Inflammatory macrophage treated with lipopolysaccharide for 1 hour (primary cell): ENCODE data around the gene LAG3.
"Not testable (repeated sequence)": the region's sequence is repeated elsewhere in the genome, so short reads cannot be mapped to it uniquely, and the experiment has no call there.

Experiments
- DNase-seq, 2 donors: peaks; one replicate each; pipeline ENCODE4 v3.0.0-alpha.2; 2020 to 2022

Gene LAG3

DNA sequence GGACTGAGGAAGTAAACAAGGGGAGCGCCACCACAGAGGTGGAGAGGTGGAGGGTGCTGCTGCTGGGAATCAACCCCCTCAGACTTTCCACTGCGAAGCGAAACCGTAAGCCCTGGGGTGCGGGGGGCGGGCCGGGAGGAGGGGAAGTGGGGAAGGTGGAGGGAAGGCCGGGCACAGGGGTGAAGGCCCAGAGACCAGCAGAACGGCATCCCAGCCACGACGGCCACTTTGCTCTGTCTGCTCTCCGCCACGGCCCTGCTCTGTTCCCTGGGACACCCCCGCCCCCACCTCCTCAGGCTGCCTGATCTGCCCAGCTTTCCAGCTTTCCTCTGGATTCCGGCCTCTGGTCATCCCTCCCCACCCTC lies at the start of gene LAG3:
Gene LAG3, plus strand, starts transcription at position 190 of the 365 bp plus-strand sequence. CDS start 333 bp downstream, outside the sequence.
- DNase-seq: no peak

- DNase-seq: no peak
These were observed 49.5 kb upstream of the LAG3 start for GRCh38 chr12:6722863-6723262.

DNA sequence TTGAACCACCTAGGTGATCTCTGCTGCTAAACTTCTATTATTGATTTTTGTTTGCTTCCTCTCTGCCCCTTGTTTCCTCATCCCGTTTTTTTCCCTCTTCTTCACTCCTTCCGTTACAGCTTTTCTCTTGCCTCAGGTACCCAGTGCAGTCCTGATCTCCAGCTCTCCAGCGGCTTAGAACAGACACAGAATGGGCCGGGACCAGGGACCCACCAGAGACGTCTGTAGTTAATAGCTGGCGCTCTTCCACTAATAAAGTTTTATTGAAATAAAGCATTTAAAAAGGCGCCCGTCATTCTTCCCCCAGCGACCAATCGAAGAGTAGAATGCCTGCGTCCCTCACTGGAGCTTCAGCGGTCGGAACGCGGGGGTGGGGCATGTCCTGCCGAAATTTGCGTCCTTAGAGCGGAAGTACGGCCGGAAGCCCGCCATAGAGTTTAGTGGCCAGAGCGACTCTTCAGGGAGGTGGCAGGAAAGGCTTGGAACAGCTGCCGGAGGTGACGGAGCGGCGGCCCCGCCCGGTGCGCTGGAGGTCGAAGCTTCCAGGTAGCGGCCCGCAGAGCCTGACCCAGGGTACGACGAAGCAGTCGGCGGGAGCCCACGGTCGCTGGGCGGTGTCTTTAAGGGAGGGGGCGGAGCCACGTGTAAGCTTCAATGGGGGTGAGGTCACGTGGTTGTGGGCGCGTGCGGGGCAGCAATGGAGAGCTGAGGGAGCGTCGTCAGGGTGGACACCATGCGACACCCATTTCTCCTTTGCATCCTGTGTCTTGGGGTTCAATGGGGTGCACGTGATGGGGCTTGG lies 48.5 kb upstream of the LAG3 start, which contains the start of gene COPS7A:
Gene COPS7A, plus strand, starts transcription at position 440 of the 802 bp plus-strand sequence. CDS start 611 bp downstream, outside the sequence.
- DNase-seq: peak; percentile 98

GRCh38 chr12:6724409-6724797 lies 47.9 kb upstream of the LAG3 start:
- DNase-seq: peak; percentile 34 to 46

- no peak for DNase-seq
These were observed 47.0 kb upstream of the LAG3 start for GRCh38 chr12:6725350-6725749.

GRCh38 chr12:6729186-6729585 lies 43.1 kb upstream of the LAG3 start:
- no peak for DNase-seq

DNA sequence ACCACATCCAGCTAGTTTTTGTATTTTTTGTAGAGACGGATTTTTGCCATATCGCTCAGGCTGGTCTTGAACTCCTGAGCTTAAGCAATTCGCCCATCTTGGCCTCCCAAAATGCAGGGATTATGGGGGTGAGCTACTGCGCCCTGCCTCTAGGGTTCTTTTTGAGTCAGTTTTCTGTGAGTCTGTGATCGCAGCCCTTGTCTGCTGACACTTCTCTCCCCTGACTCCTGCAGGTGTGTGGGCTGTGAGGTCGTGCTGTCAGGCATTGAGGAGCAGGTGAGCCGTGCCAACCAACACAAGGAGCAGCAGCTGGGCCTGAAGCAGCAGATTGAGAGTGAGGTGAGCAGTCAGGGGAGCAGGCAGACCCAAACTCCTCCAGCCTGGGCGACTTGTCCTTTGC lies 42.2 kb upstream of the LAG3 start:
- DNase-seq: no peak

GRCh38 chr12:6734506-6735387 lies 37.6 kb upstream of the LAG3 start:
- DNase-seq: no peak

GRCh38 chr12:6735448-6736191 lies 36.7 kb upstream of the LAG3 start:
- peak; percentile 38 to 58 for DNase-seq

DNA sequence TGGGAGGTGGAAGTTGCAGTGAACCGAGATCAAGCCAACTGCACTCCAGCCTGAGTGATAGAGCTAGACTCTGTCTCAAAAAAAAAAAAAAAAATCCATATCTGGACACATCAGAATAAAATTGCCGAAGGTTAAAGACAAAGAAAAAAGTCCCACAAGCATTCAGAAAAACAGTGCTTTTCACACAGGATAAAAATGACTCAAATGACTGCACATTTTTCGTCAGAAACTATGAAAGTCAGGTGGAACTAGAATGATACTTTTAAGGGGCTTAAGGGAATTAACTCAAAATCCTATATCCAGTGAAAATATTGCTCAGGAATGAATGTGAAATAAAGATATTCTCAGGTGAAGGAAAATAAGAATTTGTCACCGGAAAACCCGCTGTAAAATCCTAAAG lies 35.6 kb upstream of the LAG3 start:
- DNase-seq: no peak

DNA sequence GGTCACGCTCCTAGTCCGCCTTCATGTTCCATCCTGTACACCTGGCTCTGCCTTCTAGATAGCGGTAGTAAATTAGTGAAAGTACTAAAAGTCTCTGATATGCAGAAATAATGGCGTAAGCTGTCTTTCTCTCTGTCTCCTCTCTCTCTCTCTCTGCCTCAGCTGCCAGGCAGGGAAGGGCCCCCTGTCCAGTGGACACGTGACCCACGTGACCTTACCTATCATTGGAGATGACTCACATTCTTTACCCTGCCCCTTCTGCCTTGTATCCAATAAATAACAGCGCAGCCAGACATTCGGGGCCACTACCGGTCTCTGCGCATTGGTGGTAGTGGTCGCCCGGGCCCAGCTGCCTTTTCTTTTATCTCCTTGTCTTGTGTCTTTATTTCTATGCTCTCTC lies 30.2 kb upstream of the LAG3 start:
- not testable (repeated sequence) for DNase-seq

GRCh38 chr12:6742834-6743233 lies 29.5 kb upstream of the LAG3 start:
- DNase-seq: peak; percentile 62 to 76

DNA sequence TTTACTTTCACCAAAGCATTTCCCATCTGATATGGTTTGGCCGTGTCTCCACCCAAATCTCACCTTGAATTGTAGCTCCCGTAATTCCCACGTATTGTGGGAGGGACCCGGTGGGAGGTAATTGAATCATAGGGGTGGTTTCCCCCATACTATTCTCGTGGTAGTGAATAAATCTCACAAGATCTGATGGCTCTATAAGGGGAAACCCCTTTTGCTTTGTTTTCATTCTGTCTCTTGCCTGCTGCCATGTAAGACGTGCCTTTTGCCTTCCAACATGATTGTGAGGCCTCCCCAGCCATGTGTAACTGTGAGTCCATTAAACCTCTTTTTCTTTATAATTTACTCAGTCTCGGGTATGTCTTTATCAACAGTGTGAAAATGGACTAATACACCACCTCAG lies 29.0 kb upstream of the LAG3 start:
- peak; percentile 48 to 84 for DNase-seq

GRCh38 chr12:6745741-6746525 lies 26.4 kb upstream of the LAG3 start:
- peak; percentile 77 to 93 for DNase-seq

GRCh38 chr12:6747216-6747615 lies 25.1 kb upstream of the LAG3 start:
- peak; percentile 51 to 80 for DNase-seq

DNA sequence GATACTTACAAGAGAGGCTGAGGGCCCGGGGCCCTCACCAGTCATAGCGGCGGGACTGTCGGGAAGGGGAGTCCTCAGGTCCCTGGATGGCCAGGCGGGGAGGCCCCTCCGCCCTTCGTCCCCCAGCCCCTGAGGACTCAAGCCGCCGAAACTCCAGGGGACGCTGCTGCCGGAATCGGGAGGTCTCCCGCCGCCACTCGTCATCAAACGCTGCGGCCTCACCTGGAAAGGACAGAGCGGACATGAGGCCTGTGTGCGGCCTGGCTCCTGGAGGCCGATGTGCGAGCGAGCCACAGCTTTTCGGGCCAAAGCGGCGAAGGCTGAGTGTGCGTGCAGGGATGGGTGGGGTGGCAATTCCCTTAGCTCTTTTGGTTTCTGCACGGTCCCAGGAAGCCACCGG lies 23.6 kb upstream of the LAG3 start:
- DNase-seq: no peak

- DNase-seq: no peak
These were observed 21.8 kb upstream of the LAG3 start for GRCh38 chr12:6750506-6750905.

DNA sequence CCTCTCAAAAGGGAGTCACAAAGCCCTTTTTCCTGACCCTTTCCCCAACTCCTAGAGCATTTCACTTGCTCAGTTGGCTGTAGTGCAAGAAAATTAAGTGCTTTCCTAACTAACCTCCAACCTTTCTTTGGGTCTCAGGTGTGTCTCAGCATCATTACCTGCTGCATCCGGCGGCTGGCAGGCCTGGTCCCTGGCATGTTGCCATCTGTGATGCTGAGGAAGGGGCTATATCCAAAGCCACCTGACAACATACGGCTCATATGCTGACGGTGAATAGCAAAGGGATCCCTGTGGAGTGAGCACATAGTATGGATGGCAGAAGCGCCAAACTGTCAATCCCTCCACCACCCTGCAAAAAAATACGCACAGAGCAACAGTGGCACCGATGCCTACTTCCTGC lies 20.6 kb upstream of the LAG3 start:
- DNase-seq: no peak

GRCh38 chr12:6752167-6752920 lies 20.0 kb upstream of the LAG3 start:
- DNase-seq: no peak

- peak; percentile 99 for DNase-seq
These were observed 19.2 kb upstream of the LAG3 start, which contains the start of gene MLF2 for GRCh38 chr12:6752921-6753771. Gene MLF2, minus strand, starts transcription at chr12:6753141. Its CDS starts 807 bp downstream, at chr12:6752334.
